Measurements from ENCODE around the gene TUBB4A.

Gene TUBB4A

DNA sequence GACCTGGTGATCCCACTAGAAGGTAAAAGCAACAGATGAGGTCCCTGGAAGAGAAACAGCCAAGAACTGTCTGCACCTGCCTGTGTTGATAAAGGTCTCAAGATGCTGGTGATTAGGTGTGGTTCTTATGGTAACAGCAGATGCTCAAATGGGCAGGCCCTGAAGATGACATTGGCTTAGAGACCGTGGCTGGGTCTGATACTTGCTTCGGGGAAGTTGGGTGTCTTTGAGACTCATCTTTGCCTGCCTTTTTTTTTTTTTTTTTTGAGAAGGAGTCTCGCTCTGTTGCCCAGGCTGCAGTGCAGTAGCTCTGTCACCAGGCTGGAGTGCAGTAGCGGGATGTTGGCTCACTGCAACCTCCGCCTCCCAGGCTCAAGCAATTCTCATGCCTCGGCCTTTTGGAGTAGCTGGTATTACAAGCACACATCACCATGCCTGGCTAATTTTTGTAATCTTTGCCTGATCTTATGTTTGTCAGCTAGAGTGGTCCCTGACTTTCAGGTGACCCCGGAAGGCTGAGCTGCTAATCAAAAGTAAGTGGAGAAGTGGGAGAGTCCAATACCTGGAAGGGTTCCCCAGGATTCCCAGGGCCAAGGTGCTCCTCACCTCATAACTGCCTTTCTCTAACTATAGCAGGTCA, 50.4 kb downstream of the TUBB4A start:
- intact Hi-C loops (cut with DNase I) = no loop called here
- DNase-seq = no peak

DNA sequence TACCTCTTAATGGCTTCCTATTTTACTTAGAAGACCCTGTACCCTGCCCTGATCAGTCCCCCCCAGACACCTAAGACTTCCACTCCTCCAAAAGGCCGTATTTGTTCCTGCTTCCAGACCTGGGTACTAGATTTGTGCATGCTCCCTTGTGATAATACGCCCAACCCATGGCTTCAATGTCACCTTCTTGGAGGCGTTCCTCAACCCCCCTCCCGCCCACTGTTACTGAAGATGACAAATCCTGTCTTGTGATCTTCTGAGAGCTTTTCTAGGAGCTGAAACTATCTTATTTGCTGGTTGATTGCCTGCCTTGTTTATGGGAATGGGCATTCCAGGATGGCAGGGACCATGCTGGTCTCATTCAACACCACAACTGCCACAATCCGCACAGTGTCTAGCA, 51.9 kb downstream of the TUBB4A start:
- no peak for DNase-seq
- intact Hi-C loops (cut with DNase I) = no loop called here

DNA sequence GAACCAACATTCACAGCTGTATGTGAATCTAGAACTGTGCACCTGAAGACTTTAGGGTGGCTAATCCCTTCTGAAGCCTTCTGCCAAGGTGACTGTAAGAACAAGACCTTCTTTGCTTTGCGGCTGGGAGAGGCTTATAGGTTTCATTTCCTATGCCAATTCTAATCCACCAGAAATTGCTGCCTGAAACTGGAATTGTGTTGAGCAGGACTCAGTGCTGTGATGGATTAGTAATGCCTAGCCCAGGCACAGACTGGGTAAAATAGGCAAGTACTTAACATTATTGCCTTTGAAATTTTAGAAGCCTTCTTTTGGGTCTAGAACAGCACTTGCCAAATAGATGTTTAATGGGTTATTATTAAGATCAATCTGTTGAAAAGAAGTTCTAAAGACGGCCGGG, 54.1 kb downstream of the TUBB4A start:
- no peak for DNase-seq
- intact Hi-C loops (cut with DNase I) = no loop called here

DNA sequence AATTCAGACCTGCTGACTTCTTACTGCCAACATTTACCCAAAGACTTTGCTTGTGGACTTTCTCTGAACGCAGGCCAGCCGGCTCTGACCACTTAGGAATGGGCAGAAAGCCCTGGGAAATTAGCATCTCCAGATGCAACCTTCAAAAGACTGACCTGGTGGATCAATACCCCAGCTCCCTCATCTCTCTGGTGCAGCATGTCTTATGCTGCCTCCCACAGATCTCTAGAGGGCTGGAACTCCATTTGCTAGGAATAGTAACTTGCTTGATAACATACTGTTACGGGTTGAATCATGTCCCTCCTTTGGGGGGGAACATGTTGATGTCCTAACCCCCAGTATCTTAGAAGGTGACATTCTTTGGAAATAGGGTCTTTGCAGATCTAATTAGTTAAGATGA, 55.7 kb downstream of the TUBB4A start:
- no peak for DNase-seq
- intact Hi-C loops (cut with DNase I) = no loop called here
